Measurements from ENCODE around the gene RAPGEF1.
"Not testable (repeated sequence)": the region's sequence is repeated elsewhere in the genome, so short reads cannot be mapped to it uniquely, and the experiment has no call there.

Gene RAPGEF1

DNA sequence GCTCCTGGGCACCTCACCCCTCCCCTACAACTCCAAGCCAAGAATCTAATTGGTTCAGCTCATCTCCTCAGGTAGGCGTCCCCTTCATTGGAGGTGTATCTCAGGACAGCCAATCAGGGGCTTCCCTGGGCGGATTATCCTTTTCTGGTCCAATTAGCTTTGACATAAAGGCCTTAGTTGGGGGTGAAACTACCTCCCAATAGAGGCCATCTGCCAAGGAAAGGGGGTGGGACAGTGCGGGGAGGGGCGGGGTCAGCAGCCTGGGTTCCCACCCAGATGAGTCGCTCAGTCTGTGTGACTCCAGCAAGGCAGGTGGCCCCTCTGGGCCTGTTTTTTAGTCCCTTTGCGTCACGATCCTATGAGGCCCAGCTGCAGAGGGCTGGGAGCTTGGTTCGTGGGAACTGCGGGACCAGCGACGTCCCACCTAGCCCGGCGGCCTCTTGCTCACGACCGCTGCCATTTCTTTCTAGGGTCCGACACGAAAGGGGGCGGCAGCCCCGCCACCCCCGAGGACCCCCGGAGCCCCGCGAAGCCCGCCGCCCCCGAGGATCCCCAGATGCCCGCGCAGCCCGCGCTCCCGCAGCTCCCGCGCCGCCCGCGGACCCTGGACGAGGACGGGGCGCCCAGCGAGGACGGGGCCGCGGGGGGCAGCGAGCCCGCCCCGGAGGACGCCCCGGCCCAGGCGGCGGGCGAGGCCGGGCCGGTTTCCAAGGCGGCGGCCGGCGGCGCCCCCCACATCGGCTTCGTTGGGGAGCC is 185.6 kb downstream of the RAPGEF1 start:
- no peak for DNase-seq

DNA sequence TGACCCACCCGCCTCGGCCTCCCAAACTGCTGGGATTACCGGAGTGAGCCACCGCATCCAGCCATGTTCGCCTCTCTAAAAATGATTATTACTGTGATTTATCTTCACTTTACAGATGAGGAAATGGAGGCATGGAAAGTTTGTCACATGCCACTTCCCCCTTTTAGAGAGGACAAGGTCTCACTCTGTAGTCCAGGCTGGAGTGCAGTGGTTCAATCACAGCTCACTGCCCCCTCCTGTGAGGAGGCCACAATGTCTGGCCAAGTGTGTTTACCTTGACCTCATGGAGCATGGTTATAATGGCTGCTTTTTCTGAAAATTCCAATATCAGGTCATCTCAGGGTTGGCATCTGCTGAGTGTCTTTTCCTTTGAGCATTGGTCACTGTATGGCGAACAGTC is 187.8 kb downstream of the RAPGEF1 start:
- DNase-seq: no peak

DNA sequence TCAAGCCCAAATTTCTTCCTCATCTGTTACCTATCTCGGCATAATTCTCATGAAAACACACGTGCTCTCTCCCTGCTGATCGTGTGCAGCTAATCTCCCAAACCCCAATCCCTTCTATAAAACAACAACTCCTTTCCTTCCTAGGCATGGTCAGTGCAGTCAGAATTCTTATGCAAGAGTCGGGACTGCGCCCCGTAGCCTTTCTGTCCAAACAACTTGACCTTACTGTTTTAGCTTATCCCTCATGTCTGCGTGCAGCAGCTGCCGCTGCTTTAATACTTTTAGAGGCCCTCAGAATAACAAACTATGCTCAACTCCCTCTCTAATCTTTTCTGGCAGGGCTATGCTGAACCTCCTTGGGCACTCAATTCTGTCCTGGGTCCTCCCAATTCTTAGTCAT is 189.4 kb downstream of the RAPGEF1 start:
- DNase-seq: not testable (repeated sequence)

DNA sequence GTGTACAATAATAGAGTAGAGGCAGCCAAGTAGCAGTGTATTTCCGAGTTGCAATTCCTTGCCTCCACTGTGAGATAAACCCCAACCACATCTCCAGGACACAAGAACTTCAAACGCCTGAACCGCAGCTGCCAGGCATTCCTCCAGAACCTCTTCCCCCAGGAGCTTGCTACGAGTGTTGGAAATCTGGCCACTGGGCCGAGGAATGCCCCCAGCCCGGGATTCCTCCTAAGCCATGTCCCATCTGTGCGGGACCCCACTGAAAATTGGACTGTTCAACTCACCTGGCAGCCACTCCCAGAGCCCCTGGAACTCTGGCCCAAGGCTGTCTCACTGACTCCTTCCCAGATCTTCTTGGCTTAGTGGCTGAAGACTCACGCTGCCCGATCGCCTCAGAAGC is 190.7 kb downstream of the RAPGEF1 start:
- not testable (repeated sequence) for DNase-seq

DNA sequence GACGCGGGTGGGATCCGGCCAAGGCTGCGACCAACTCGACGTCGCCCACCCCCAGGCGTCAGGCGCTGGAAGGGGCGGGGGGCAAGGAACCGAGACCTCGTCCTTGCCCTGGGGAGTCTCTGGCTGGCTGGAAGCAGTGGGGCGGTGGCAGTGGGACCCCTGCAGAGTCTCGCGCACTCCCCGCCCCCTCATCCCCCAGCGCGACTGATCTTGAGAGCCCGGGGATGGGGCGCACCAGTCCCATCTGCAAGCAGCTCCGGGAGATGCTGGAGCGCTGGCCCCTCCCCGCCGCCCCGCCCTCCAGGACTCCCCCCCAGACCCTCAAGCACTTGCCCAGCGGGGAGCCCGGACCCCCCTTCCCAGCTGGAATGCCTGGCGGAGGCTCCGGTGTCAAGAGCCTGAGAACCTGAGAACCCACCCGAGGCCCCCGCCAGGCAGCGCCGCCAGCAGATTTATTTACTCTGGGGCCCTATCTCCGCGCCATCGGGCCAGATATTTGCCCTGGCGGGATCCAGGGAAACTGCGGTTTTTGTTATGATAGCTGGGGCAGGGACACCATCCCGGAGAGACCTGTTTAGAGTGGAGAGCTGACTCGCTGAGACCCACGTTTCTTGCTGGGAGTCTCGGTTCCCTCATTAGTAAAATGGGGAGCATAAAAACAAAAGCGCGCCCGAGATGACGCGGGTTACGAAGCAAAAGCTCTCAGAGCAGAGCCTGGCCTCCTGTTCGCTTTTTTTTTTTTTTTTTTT is 193.4 kb downstream of the RAPGEF1 start:
- no peak for DNase-seq

DNA sequence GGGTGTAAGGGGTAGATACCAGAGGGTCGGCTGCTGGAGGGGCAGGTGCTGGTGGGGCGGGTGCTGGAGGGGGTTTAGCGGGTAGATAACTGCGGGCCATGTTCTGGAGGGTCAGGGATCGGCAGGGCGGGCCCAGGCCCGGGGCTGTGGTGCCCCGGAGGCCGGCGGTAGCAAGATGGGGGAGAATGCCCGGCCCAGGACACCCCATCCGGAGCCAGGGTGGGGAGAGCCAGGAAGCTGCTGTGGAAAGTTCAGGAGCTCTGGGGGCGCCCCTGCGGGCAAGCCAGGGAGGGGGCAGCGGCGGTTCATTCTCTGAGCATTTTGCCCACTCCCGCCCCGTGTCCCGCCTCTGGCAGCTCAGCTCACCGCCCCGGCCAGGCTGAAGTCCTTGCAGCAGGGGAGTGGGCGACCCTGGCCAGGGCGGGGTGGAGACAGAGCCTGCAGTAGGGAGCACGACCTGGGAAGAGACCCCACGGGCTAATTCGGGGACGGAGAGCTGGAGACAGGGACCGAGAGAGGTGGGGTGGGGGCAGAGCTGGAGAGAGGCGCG is 194.0 kb downstream of the RAPGEF1 start:
- no peak for DNase-seq

DNA sequence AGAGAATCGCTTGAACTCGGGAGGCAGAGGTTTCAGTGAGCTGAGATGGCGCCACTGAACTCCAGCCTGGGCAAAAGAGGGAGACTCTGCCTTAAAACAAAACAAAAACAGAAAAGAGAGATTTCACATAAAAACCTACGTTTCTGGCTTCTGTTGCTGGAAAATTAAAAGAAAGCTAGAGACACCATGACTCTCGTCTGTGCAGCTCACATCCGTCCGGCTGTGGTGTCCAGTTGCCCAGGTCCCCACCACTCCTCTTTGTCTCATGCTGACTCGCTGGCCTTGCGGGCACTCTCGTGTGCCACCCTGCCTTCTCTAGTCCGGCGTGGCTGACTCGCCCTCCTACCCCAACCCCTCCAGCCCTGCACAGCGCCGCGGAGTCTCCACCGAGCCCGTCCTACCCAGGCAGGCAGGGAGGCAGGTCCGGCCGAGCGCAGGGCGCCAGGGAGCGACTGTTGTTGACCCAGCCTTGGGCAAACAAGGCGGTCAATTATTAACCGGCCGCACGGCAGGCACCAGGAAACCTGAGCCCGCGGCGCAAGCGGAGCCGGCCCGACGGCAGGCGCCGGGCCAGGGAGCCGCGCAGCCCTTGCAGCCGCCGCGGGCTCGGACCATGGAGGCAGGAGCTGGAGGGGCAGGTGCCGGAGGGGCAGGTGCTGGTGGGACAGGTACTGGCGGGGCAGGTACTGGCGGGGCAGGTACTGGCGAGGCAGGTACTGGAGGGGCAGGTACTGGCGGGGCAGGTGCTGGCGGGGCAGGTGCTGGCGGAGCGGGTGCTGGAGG is 194.7 kb downstream of the RAPGEF1 start, which contains the start of gene PRRT1B:
PRRT1B (plus strand) TSS at position 521 of the 783 bp plus-strand sequence; CDS start at position 614, 93 bp downstream.
- no peak for DNase-seq

DNA sequence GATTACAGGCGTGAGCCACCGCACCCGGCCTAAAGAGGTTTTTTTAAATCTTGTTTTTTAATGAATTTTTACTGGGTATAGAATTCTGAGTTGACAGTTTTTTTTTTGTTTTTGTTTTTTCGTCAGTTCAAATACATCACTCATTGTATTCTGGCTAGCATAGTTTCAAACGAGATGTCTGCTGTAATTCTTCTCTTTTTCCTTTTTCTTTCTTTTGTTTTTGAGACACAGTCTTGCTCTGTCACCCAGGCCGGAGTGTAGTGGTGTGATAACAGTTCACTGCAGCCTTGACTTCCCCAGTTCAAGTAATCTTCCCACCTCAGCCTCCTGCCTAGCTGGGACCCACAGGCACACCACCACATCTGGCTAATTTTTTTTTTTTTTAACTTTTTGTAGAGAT is 196.7 kb downstream of the RAPGEF1 start:
- no peak for DNase-seq

DNA sequence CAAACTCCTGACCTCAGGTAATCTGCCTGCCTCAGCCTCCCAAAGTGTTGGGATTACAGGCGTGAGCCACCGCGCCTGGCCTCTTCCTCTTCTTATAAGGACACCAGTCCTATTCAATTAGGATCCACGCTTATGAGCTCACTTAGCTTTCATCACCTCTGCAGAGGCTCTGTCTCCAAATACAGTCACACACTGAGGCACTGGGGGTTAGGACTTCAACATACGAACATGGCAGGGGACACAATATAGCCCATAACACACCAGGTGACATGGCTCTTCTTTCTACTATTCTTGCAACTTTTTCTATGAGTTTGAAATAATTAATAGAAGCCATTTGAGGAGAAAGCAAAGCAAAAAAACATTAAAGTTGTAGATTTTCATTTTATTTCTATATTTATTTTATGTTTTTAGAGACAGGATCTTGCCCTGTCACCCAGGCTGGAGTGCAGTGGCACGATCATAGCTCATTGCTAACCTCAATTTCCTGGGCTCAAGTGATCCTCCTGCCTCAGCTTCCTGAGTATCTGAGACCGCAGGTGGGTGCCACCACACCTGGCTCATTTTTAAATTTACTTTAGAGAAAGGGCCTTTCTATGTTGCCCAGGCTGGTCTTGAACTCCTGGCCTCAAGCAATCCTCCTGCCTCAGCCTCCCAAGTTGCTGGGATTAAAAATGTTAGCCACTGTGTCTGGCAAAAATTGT is 200.5 kb downstream of the RAPGEF1 start:
- DNase-seq: no peak

DNA sequence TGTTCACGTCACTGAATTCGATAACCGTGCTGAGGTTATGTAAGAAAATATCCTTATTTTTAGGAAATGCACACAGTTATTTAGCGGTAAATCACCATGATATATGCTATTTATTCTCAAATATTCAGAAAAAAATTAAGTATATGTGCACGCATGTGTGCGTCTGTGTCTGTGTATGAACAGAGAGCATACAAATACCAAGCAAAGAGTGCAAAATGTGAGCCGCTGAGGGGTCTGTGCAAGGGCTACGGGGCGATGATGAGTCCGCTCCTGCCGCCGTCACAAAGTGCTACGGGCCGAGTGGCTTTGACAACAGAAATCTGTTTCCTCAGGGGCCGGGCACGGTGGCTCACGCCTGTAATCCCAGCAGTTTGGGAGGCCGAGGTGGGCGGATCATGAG is 201.9 kb downstream of the RAPGEF1 start:
- DNase-seq: no peak

DNA sequence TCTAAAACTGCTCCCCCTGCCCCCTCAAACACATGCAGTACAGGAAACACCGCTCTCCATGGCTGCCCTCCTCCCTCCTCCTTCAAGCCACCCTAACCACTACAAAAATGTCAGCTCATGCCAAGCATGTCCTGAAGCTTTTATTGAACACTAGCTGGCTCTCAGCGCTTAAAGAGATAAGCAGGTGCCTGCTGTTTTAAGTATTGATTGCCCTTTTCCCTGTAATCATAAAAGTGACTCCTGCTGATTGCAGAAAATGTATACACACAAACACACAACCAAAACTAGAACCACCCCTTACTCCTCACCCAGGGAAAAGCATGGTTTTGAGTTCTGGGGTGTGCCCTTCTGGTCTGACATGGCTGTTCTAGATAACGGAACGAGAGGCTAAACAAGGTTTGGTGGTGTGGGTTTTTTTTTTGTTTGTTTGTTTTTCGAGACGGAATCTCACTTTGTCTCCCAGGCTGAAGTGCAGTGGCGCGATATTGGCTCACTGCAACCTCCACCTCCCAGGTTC is 205.1 kb downstream of the RAPGEF1 start:
- DNase-seq: no peak

DNA sequence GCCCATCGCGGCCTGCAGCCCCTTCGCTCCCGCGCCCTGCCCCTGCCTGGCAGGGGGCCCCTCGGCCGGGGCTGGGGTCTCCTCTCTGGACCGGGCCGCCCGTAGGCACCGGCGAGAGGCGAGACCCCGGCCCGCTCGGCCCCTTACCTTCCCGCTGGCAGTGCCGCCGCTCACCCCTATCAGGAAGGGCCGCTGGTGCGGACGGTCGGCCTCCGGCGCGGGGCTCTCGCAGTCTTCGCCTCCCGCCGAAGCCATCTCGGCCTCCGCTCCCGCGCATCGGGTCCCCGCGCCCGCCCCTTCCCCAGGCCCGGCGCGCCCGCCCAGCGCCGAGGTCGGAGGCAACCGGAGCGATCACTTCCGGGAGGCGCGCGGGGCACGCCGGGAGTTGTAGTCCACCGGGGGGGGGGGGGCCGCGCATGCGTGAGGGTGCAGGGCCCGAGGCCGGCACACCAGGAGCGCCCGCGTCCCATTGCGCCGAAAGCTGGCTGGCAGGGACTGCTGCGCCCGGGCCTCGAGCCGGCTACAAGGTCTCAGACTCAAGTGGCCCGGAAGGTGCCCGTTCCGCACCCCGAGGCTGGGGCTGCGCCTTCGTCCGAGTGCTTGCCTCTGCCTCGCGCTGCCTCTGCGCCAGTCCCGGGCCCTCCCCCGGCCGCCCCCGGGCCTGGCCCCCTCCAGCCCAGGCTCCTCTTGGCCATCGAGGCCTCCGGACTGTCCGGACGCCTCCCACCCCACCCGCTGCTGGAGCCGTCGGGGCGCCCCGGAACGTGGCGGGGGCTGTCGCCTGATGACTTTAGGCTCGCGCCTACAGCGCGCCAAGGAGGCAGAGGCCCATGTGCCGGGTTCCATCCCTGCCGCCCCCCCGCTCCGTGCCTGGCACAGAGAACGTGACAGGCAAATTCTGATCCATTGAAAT is 208.7 kb downstream of the RAPGEF1 start, which contains the start of gene UCK1:
UCK1 (minus strand) TSS at position 344 of the 913 bp plus-strand sequence; CDS start at position 255, 89 bp downstream.
- DNase-seq: peak; percentile 32

DNA sequence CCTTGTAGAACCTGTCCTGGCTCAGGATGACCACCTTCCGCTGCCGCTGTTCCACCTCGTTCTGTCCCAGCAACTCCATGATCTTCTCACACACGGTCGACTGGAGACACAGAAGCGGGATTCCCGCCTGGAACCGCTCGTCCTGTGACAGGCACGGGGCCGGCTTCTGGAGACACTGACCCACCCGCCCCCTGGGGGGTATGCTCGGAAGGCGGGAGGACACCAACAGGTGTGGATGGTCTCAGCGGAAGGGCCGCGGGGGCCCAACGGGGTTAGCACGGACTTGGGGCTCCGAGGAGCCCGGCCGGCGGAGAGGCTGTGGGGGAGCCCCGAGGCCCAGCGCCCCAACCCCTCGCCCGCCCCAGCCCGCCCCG is 209.3 kb downstream of the RAPGEF1 start:
- DNase-seq: no peak

DNA sequence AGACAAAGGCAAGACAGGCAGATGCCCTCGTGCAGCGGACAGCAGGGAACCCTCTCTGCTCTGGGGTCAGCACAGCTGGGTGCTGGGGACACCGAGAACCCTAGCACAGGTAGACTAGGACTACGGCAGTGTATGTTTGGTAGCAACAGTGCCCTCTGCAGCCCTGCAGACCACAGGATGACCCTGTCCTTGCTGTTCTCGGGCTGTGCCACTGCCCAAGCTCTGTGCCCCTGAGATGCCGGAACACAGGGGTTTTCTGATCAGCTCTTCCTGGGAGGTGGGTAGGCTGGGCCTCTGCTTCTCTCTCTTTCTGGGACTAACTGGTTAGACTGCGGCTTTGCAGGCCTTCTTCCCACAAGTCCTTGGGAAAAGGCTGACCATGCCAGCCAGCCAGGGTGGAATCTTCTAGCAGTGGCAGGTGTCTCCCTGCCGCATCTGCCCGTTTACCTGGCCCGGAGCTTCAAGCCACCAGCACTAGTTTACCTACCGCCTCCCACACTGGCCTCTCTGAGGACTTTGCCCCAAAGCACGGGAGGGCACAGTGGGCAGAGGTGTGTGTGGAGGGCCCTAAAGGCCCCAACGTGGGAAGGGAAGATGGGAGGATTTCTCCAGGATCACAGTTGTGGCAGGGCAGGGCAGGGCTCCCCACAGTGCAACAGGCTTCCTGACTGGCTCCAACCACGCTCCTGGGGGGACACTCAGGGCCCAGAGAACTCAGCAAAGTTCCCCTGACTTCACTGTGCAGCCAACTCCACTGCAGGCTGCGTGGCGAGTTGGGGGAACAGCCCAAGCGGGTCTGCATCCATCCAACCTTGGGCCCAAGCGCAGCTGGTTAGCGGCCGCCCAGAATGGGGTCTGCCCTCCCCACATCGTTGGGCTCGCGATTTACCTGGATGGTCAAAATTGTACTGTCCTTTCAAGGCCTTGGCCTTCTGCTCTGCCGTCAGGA is 210.0 kb downstream of the RAPGEF1 start:
- DNase-seq: no peak

DNA sequence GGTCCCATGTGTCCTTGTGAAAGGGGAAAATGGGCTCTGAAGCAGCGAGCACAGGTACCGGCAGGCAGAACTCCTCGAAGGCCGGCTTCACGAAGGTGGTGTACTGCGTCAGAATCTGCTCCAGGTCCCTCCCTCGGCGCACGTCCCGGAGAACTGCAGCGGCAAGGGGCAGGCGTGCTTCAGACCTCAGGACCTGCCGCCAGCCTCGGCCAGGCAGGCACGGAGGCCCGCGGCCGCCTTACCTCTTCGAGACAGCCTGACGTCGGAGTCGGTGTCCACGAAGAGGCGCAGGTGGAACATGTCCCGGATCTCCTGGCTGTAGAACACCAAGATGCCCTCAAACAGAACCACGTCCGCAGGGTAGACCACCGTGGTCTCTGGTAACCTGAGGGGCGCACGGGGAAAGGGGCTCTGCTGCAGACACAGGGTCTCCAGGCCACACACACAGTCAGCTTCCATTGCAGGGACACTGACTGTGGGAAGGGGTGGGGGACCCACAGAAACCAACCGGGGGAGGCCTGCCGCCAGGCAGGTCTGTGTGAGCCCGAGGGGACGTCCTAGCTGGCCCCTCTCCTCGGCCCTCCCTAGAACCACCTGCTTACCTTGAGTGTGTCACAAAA is 210.9 kb downstream of the RAPGEF1 start:
- DNase-seq: no peak

DNA sequence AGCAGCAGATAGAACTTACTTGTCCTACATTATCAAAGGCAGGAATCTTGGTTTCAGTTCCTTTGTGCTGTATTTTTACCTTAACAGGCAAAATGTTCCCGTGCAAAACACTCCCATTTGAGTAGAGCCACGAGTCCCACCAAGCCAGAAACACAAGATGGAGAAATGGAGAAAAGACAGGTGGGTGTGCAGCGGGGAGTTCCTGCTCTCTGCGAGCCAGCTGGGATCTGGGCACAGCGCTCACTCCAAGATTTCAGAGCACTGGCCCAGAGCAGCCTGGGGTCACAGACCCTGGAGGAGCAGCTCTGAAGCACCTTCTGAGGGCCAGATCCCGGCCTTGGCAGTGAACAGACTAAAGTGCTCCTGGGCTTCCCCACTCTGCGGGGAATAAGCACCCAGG is 211.7 kb downstream of the RAPGEF1 start:
- no peak for DNase-seq

Measured in GF-D8 (cell line).